Spleen (tissue), 11 donors: ENCODE data around the gene HNF1B. TPM values are rescaled to one million over a fixed set of nuclear protein-coding genes. Genes with fewer than 3 reads are reported as not detected.
"Not testable (repeated sequence)": the region's sequence is repeated elsewhere in the genome, so short reads cannot be mapped to it uniquely, and the experiment has no call there.

Experiments
- DNase-seq: peaks from one replicate; pipeline ENCODE4 v3.0.0-alpha.2; 2020
- H3K27ac ChIP-seq, 8 donors: fragments of 200-600 bp; sonication (generic) in 7 of 8; 1 replicate in 4 of 8; 2 replicates in 4 of 8; pipeline versions ENCODE4 v1.5.0 to v1.8.0; 2016 to 2021; ENCODE audit warnings: inconsistent platforms in 4 of 8, mild to moderate bottlenecking in 4 of 8, moderate library complexity in 1 of 8
- H3K27me3 ChIP-seq, 7 donors: fragments of 200-600 bp; sonication (generic) in 6 of 7; replicated peaks in 1 of 7; 1 replicate in 4 of 7; 2 replicates in 3 of 7; pipeline versions ENCODE4 v1.5.0 to v1.8.0; 2016 to 2021; ENCODE audit warnings: inconsistent platforms in 3 of 7, mild to moderate bottlenecking in 1 of 7
- H3K36me3 ChIP-seq, 6 donors: fragments of 200-600 bp; sonication (generic) in 5 of 6; 1 replicate in 4 of 6; 2 replicates in 2 of 6; pipeline versions ENCODE4 v1.5.0 to v1.8.0; 2016 to 2021; ENCODE audit warnings: inconsistent platforms in 2 of 6
- H3K4me1 ChIP-seq, 6 donors: fragments of 200-600 bp; sonication (generic) in 5 of 6; 1 replicate in 3 of 6; 2 replicates in 3 of 6; pipeline versions ENCODE4 v1.5.0 to v1.8.0; 2016 to 2021; ENCODE audit warnings: inconsistent platforms in 3 of 6
- H3K4me3 ChIP-seq, 8 donors: fragments of 200-600 bp; sonication (generic) in 7 of 8; 1 replicate in 4 of 8; 2 replicates in 4 of 8; pipeline versions ENCODE4 v1.5.0 to v1.8.0; 2016 to 2021; ENCODE audit warnings: inconsistent platforms in 4 of 8, mild to moderate bottlenecking in 4 of 8, moderate library complexity in 2 of 8
- H3K9me3 ChIP-seq, 8 donors: fragments of 200-600 bp; sonication (generic) in 7 of 8; 1 replicate in 4 of 8; 2 replicates in 4 of 8; pipeline versions ENCODE4 v1.5.0 to v1.8.0; 2016 to 2021; ENCODE audit warnings: inconsistent platforms in 4 of 8
- POLR2A ChIP-seq, 3 donors: fragments of 450-650 bp; IDR thresholded peaks; one replicate each; pipeline ENCODE4 v1.5.1; 2017; ENCODE audit warnings: antibody characterized with exemption in 3 of 3, mild to moderate bottlenecking in 1 of 3
- POLR2AphosphoS5 ChIP-seq, 3 donors: sonication (generic); formaldehyde crosslinking; IDR thresholded peaks; one replicate each; pipeline ENCODE4 v1.5.1; 2017; ENCODE audit warnings: antibody characterized with exemption in 3 of 3
- WGBS, 5 donors: extraction: QIAGEN DNeasy Blood & Tissue Kit in 3 of 5; methylation state at CpG; one replicate each; pipeline versions ENCODE4 v1.1.5 to v1.1.7; 2013 to 2018; 5-methylcytosine and 5-hydroxymethylcytosine counted together
- intact Hi-C: fragments of 100-400 bp; cut with DNase I; formaldehyde crosslinking; loops from one replicate; pipeline ENCODE4 v1.15.0; 2023; ENCODE audit warnings: low total_unique reads
- polyA plus RNA-seq, 3 donors: library from polyadenylated mRNA; stranded (reverse); fragments of 200-250 nt; gene quantifications; one replicate each; pipeline ENCODE4 v1.2.1, GENCODE V29; 2013
- total RNA-seq, 7 donors: library from RNA; depleted of rRNA in 3 of 7; stranded (reverse); fragments of >200 nt in 3 of 7; fragmentation: NEBNext Ultra II Directional in 4 of 7; extraction: Animal tissue kit (Norgen Biotek cat#: 25700) in 4 of 7; gene quantifications; one replicate each; pipeline versions ENCODE4 v1.1.0 to v1.2.1, GENCODE V29; 2016 to 2021
- TF ChIP-seq, protein P1 (sequence below), 11 experiments: fragments of 200-600 bp in 7 of 11; fragments of 450-650 bp in 4 of 11; sonication (generic) in 4 of 11; IDR thresholded peaks in 8 of 11; conservative IDR thresholded peaks in 3 of 11; 1 replicate in 7 of 11; 2 replicates in 4 of 11; pipeline versions ENCODE4 v1.4.0 to v1.8.0; 2016 to 2021; ENCODE audit warnings: antibody characterized with exemption in 11 of 11, inconsistent platforms in 4 of 11, mild to moderate bottlenecking in 1 of 11
- donor health status: healthy with polysubstance abuse.
- donor health status: DM: no; HTN: no; CAD: no; lungs with moderate emphysema.
- donor health status: DM: no; HTN: no; CAD: no.
- donor health status: Bipolar disorder and iron deficiency.
- donor health status: healthy.
- donor health status: DM: no; HTN: no; CAD: no.
- donor health status: DM: yes; HTN: yes; CAD: no.

HNF1B gene
- total and polyA plus RNA-seq, 10 donors: 0.06 to 0.12 (median 0.07) TPM; not detected in 7

DNA sequence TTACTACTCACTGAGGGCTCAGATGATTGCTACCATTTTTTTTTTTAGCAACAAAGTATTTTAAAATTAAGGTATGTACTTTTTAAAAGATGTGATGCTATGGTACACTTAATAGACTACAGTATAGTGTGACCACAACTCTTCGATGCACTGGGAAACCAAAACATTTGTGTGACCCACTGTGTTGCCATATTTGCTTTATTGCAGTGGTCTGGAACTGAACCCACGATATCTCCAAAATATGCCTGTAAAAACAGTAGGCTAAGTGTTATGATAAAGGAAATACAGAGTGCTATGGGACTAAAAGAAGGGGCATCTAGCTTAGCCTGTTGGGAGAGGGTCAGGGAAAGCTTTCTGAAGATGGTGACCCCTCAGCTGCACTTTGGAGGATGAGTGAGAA lies 41.6 kb upstream of the HNF1B start:
- Histone ChIP-seq H3K36me3 (no peaks in the 10 kb centered on the region), H3K4me1 (peaks cover 0 to 10% (median 1%) of the 10 kb centered on the region in 6 donors), H3K27me3 (peaks cover 0 to 41% (median 10%) of the 10 kb centered on the region in 7 donors), H3K27ac (no peak overlapping the region), H3K9me3 (no peaks in the 10 kb centered on the region), H3K4me3 (no peak overlapping the region)
- TF ChIP-seq POLR2A (IDR thresholded peaks at IDR 0.05): no peak
- TF ChIP-seq, protein P1, sequence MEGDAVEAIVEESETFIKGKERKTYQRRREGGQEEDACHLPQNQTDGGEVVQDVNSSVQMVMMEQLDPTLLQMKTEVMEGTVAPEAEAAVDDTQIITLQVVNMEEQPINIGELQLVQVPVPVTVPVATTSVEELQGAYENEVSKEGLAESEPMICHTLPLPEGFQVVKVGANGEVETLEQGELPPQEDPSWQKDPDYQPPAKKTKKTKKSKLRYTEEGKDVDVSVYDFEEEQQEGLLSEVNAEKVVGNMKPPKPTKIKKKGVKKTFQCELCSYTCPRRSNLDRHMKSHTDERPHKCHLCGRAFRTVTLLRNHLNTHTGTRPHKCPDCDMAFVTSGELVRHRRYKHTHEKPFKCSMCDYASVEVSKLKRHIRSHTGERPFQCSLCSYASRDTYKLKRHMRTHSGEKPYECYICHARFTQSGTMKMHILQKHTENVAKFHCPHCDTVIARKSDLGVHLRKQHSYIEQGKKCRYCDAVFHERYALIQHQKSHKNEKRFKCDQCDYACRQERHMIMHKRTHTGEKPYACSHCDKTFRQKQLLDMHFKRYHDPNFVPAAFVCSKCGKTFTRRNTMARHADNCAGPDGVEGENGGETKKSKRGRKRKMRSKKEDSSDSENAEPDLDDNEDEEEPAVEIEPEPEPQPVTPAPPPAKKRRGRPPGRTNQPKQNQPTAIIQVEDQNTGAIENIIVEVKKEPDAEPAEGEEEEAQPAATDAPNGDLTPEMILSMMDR (IDR thresholded peaks at IDR 0.05 in 8 of 11, conservative IDR thresholded peaks at IDR 0.05 in 3 of 11): no peak
- no peak for TF ChIP-seq POLR2AphosphoS5 (IDR thresholded peaks at IDR 0.05)
- WGBS, 5 donors: 83 to 97% (median 89%) methylated on average over 2 of the region's 2 CpGs
- intact Hi-C loops: no loop called here
- DNase-seq: no peak

DNA sequence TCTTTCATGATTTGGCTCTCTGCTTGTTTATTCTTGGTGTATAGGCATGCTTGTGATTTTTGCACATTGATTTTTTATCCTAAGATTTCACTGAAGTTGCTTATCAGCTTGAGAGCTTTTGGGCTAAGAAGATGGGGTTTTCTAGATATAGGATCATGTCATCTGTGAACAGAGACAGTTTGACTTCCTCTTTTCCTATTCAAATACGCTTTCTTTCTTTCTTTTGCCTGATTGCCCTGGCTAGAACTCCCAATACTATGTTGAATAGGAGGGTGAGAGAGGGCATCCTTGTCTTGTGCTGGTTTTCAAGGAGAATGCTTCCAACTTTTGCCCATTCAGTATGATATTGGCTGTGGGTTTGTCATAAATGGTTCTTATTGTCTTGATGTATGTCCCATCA lies 37.6 kb upstream of the HNF1B start:
- H3K27ac ChIP-seq, H3K27me3 ChIP-seq, DNase-seq, H3K4me3 ChIP-seq, H3K36me3 ChIP-seq, H3K4me1 ChIP-seq, intact Hi-C loops, H3K9me3 ChIP-seq: not testable (repeated sequence)
- WGBS, 5 donors: 52 to 65% (median 55%) methylated on average over 1 of the region's 1 CpG

DNA sequence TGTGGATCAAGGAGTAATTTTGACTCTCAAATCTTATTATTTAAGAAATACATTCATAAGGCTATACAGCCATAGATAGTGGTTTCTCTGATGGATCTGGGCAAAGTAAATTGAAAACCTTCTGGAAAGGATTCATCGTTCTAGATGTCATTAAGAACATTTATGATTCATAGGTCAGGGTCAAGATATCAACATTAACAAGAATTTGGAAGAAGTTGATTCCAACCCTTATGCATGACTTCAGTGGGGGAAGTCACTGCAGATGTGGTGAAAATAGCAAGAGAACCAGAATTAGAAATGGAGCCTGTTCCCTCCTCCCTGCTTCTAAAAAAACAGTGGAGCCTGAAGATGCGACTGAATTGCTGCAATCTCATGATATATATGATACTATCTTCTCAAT lies 36.6 kb upstream of the HNF1B start:
- Histone ChIP-seq H3K27me3 (peaks cover 0 to 3% (median 0%) of the 10 kb centered on the region in 7 donors), H3K9me3 (no peaks in the 10 kb centered on the region), H3K36me3 (no peaks in the 10 kb centered on the region), H3K4me1 (peaks cover 0 to 10% (median 1%) of the 10 kb centered on the region in 6 donors), H3K4me3 (no peak overlapping the region), H3K27ac (no peak overlapping the region)
- TF ChIP-seq POLR2AphosphoS5 (IDR thresholded peaks at IDR 0.05) (no peak), POLR2A (IDR thresholded peaks at IDR 0.05) (no peak)
- TF ChIP-seq, protein P1 (IDR thresholded peaks at IDR 0.05 in 8 of 11, conservative IDR thresholded peaks at IDR 0.05 in 3 of 11): no peak
- intact Hi-C loops: no loop called here
- 79 to 90% (median 85%) methylated on average over 2 of the region's 2 CpGs for WGBS, 5 donors
- DNase-seq: no peak

DNA sequence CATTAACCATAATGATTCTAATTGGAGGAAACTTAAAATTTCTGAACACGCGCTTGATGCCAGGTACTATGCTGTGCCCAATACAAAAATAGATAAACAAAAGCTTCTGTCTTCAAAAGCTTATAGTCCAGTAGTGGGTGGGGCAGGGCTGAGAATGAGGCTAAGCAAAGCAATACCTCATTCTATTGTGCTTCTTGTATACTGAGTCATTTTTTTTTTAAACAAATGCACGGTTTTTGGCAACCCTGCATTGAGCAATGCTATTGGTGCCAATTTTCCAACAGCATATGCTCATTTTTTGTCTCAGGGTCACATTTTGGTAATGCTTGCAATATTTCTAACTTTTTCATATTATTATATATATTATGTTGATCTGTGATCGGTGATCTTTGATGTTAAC lies 34.7 kb upstream of the HNF1B start:
- TF ChIP-seq POLR2A (IDR thresholded peaks at IDR 0.05): no peak
- no peak for TF ChIP-seq POLR2AphosphoS5 (IDR thresholded peaks at IDR 0.05)
- TF ChIP-seq, protein P1 (IDR thresholded peaks at IDR 0.05 in 8 of 11, conservative IDR thresholded peaks at IDR 0.05 in 3 of 11): no peak
- H3K4me1 ChIP-seq: peaks cover 0 to 20% (median 8%) of the 10 kb centered on the region in 6 donors
- DNase-seq: no peak
- intact Hi-C loops: no loop called here
- peaks cover 0 to 3% (median 0%) of the 10 kb centered on the region in 7 donors for H3K27me3 ChIP-seq
- H3K27ac ChIP-seq: no peak overlapping the region
- 81 to 89% (median 88%) methylated on average over 4 of the region's 4 CpGs for WGBS, 5 donors
- no peak overlapping the region for H3K4me3 ChIP-seq
- H3K36me3 ChIP-seq: no peaks in the 10 kb centered on the region
- no peaks in the 10 kb centered on the region for H3K9me3 ChIP-seq

DNA sequence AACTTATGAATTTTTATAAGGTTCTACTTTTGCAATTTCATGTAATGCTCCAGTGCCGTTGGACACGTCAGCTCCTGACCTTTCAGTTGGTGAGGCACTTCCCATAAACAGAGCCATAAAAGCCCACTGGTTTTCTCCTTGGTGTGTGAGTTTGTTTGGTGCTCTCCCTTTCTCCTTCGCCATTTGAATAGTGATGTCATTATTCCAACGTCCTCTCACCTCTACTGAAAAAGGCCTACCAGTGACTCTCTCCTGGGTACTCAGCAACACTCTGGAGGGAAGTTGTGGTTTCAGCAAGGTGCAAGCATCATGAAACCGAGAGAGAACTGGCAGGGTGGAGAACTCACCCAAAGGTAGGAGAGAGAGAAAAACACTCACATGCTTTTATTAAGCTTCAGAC lies 29.6 kb upstream of the HNF1B start:
- no peak for DNase-seq
- Histone ChIP-seq H3K4me3 (no peak overlapping the region), H3K9me3 (no peaks in the 10 kb centered on the region), H3K27me3 (peaks cover 0 to 3% (median 0%) of the 10 kb centered on the region in 7 donors), H3K27ac (no peak overlapping the region), H3K4me1 (peaks cover 0 to 18% (median 9%) of the 10 kb centered on the region in 6 donors), H3K36me3 (no peaks in the 10 kb centered on the region)
- TF ChIP-seq POLR2AphosphoS5 (IDR thresholded peaks at IDR 0.05) (no peak), POLR2A (IDR thresholded peaks at IDR 0.05) (no peak)
- TF ChIP-seq, protein P1 (IDR thresholded peaks at IDR 0.05 in 8 of 11, conservative IDR thresholded peaks at IDR 0.05 in 3 of 11): no peak
- intact Hi-C loops: no loop called here
- 27 to 47% (median 36%) methylated on average over 5 of the region's 5 CpGs for WGBS, 5 donors
